ENCODE data around the gene CTIF. TPM values are rescaled to one million over a fixed set of nuclear protein-coding genes. Genes with fewer than 3 reads are reported as not detected.
A peak's percentile ranks its signal among the peaks of the same experiment; 100 is the strongest.

Gene CTIF
- total and polyA plus RNA-seq, 4 donors, result 12.2 to 45.7 (median 32.6) TPM

- no peak for ATAC-seq (ENCODE audit: insufficient read depth, low FRiP score)
- WGBS, 2 donors, result 60 to 62% methylated on average over 19 of the region's 19 CpGs
- no peaks in the 10 kb centered on the region for H3K9me3 ChIP-seq (ENCODE audit: control insufficient read depth in 4 of 4, insufficient read depth in 3 of 4, low read length in 3 of 4)
- H3K4me3 ChIP-seq, result no peak overlapping the region
- H3K36me3 ChIP-seq (ENCODE audit: control insufficient read depth in 4 of 4, insufficient read depth in 4 of 4, low read length in 4 of 4), result no peaks in the 10 kb centered on the region
- H3K9ac ChIP-seq (ENCODE audit: insufficient read depth in 1 of 2, low read length in 2 of 2), result peak overlapping the region in 1 of 2 donors; percentile 56
- H3K27ac ChIP-seq (ENCODE audit: low read depth in 1 of 2, low read length in 1 of 2), result peak overlapping the region; percentile 67 to 89
- peak; percentile 57 to 79 (median 73) for DNase-seq
- TF ChIP-seq, protein P1, sequence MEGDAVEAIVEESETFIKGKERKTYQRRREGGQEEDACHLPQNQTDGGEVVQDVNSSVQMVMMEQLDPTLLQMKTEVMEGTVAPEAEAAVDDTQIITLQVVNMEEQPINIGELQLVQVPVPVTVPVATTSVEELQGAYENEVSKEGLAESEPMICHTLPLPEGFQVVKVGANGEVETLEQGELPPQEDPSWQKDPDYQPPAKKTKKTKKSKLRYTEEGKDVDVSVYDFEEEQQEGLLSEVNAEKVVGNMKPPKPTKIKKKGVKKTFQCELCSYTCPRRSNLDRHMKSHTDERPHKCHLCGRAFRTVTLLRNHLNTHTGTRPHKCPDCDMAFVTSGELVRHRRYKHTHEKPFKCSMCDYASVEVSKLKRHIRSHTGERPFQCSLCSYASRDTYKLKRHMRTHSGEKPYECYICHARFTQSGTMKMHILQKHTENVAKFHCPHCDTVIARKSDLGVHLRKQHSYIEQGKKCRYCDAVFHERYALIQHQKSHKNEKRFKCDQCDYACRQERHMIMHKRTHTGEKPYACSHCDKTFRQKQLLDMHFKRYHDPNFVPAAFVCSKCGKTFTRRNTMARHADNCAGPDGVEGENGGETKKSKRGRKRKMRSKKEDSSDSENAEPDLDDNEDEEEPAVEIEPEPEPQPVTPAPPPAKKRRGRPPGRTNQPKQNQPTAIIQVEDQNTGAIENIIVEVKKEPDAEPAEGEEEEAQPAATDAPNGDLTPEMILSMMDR (IDR thresholded peaks at IDR 0.05; ENCODE audit: control extremely low read depth, extremely low read depth), result no peak
- no peaks in the 10 kb centered on the region for H3K27me3 ChIP-seq (ENCODE audit: control insufficient read depth in 3 of 3, insufficient read depth in 3 of 3, low read length in 2 of 3)
- H3K4me1 ChIP-seq (ENCODE audit: control insufficient read depth in 5 of 5, insufficient read depth in 5 of 5, low read length in 5 of 5), result peaks cover 0 to 32% (median 27%) of the 10 kb centered on the region in 5 donors
These were observed 303.6 kb downstream of the CTIF start for GRCh38 chr18:48842259-48843061.

DNA sequence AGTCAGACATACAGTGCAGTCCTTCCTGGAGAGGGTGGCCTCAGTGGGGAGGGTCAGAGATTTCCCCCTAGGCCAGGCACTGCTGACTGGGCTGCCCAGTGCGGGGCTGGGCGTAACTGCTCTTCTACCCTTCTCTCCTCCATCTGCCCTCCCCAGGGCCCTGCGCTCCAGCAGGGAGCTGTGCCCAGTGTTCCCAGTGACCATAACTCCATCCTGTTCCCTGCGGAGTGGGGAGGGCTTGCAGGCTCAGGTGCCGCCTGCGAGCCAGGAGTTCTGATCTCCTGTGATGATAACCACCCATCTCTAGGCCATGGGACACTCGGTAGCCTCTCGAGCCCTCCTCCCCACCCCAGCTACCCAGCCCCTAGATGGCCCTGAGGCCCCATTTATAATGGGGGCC is 304.3 kb downstream of the CTIF start:
- H3K4me3 ChIP-seq, result no peak overlapping the region
- H3K9ac ChIP-seq (ENCODE audit: insufficient read depth in 1 of 2, low read length in 2 of 2), result no peak overlapping the region
- no peak for ATAC-seq (ENCODE audit: insufficient read depth, low FRiP score)
- no peaks in the 10 kb centered on the region for H3K36me3 ChIP-seq (ENCODE audit: control insufficient read depth in 4 of 4, insufficient read depth in 4 of 4, low read length in 4 of 4)
- 88 to 93% methylated on average over 8 of the region's 8 CpGs for WGBS, 2 donors
- no peaks in the 10 kb centered on the region for H3K9me3 ChIP-seq (ENCODE audit: control insufficient read depth in 4 of 4, insufficient read depth in 3 of 4, low read length in 3 of 4)
- H3K27ac ChIP-seq (ENCODE audit: low read depth in 1 of 2, low read length in 1 of 2), result peak overlapping the region in 1 of 2 donors; percentile 67
- no peak for DNase-seq
- peaks cover 0 to 36% (median 27%) of the 10 kb centered on the region in 5 donors for H3K4me1 ChIP-seq (ENCODE audit: control insufficient read depth in 5 of 5, insufficient read depth in 5 of 5, low read length in 5 of 5)
- TF ChIP-seq, protein P1 (IDR thresholded peaks at IDR 0.05; ENCODE audit: control extremely low read depth, extremely low read depth), result no peak
- no peaks in the 10 kb centered on the region for H3K27me3 ChIP-seq (ENCODE audit: control insufficient read depth in 3 of 3, insufficient read depth in 3 of 3, low read length in 2 of 3)

DNA sequence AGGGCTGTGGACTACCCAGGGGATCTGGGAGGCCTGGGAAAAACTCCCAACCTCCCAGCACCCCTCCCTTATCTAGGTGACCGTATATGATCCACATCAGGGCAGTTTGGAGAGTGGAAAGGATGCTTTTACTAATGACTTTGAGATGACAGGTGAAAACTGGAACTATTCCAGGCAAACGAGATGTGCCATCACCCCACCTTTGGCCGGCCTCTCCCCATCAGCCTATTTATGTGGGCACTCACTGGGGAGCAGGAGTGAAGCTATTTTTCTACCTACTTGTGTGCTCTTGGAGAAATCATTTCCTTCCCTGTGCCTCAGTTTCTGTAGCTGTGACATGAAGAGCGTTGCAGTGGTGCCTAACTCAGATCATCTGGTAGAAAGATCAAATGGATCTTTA is 304.8 kb downstream of the CTIF start:
- H3K36me3 ChIP-seq (ENCODE audit: control insufficient read depth in 4 of 4, insufficient read depth in 4 of 4, low read length in 4 of 4), result no peaks in the 10 kb centered on the region
- no peaks in the 10 kb centered on the region for H3K27me3 ChIP-seq (ENCODE audit: control insufficient read depth in 3 of 3, insufficient read depth in 3 of 3, low read length in 2 of 3)
- H3K9me3 ChIP-seq (ENCODE audit: control insufficient read depth in 4 of 4, insufficient read depth in 3 of 4, low read length in 3 of 4), result no peaks in the 10 kb centered on the region
- no peak for ATAC-seq (ENCODE audit: insufficient read depth, low FRiP score)
- 81 to 90% methylated on average over 4 of the region's 4 CpGs for WGBS, 2 donors
- TF ChIP-seq, protein P1 (IDR thresholded peaks at IDR 0.05; ENCODE audit: control extremely low read depth, extremely low read depth), result no peak
- no peak for DNase-seq
- peaks cover 0 to 40% (median 31%) of the 10 kb centered on the region in 5 donors for H3K4me1 ChIP-seq (ENCODE audit: control insufficient read depth in 5 of 5, insufficient read depth in 5 of 5, low read length in 5 of 5)
- no peak overlapping the region for H3K9ac ChIP-seq (ENCODE audit: insufficient read depth in 1 of 2, low read length in 2 of 2)
- H3K27ac ChIP-seq (ENCODE audit: low read depth in 1 of 2, low read length in 1 of 2), result no peak overlapping the region
- H3K4me3 ChIP-seq, result no peak overlapping the region
